Mucosa of descending colon (tissue), 3 donors: Measurements from ENCODE around the gene FBLN1. TPM values are rescaled to one million over a fixed set of nuclear protein-coding genes. Genes with fewer than 3 reads are reported as not detected.

Experiments
- ATAC-seq: fragments of 200-7000 bp; cut with Tn5 transposase; one replicate; pipeline ENCODE4 v1.9.1; 2020; ENCODE audit warnings: mild to moderate bottlenecking, moderate library complexity
- DNase-seq, 3 donors: peaks; one replicate each; pipeline ENCODE4 v3.0.0-alpha.2; 2020
- H3K36me3 ChIP-seq: fragments of 200-600 bp; one replicate; pipeline ENCODE4 v1.8.0; 2021; ENCODE audit warnings: low read depth, mild to moderate bottlenecking
- H3K4me1 ChIP-seq: fragments of 200-600 bp; one replicate; pipeline ENCODE4 v1.8.0; 2021; ENCODE audit warnings: low read depth, mild to moderate bottlenecking
- H3K4me3 ChIP-seq: fragments of 200-600 bp; one replicate; pipeline ENCODE4 v1.8.0; 2021; ENCODE audit warnings: mild to moderate bottlenecking
- H3K9me3 ChIP-seq: fragments of 200-600 bp; one replicate; pipeline ENCODE4 v1.8.0; 2021; ENCODE audit warnings: mild to moderate bottlenecking
- CTCF ChIP-seq: fragments of 200-600 bp; IDR thresholded peaks from one replicate; pipeline ENCODE4 v1.8.0; 2022; ENCODE audit warnings: antibody characterized with exemption, mild to moderate bottlenecking
- intact Hi-C, 2 donors: fragments of 100-400 bp; cut with DNase I in 1 of 2; cut with micrococcal nuclease in 1 of 2; formaldehyde crosslinking; loops; one replicate each; pipeline versions ENCODE4 v1.11.0 to v1.11.1; 2022; cut with DNase I, micrococcal nuclease
- total RNA-seq, 3 donors: library from RNA; stranded (reverse); fragmentation: NEBNext Ultra II Directional in 2 of 3; extraction: Animal tissue kit (Norgen Biotek cat#: 25700) in 2 of 3; gene quantifications; one replicate each; pipeline versions ENCODE4 v1.2.1 to v1.2.4, GENCODE V29; 2021 to 2023
- donor health status: DM: no; HTN: no; CAD: no; lungs with moderate emphysema.
- donor health status: DM: no; HTN: no; CAD: no.
- donor health status: DM: no; HTN: yes; CAD: no.

Gene FBLN1
- total RNA-seq, 3 donors from 2014 or later, result 34.1 to 198 (median 88.3) TPM

- Histone ChIP-seq H3K36me3 (no peaks in the 10 kb centered on the region), H3K4me3 (no peak overlapping the region), H3K9me3 (no peaks in the 10 kb centered on the region), H3K4me1 (no peaks in the 10 kb centered on the region)
- intact Hi-C loops, result no loop called here
- no peak for ATAC-seq
- no peak for DNase-seq
- TF ChIP-seq CTCF, result no peak
These were observed 37.0 kb upstream of the FBLN1 start for GRCh38 chr22:45465633-45466032.

GRCh38 chr22:45468872-45469271, 33.8 kb upstream of the FBLN1 start:
- ATAC-seq, result no peak
- TF ChIP-seq CTCF, result no peak
- intact Hi-C loops, result no loop called here

GRCh38 chr22:45469281-45470073, 33.2 kb upstream of the FBLN1 start:
- Histone ChIP-seq H3K36me3 (no peaks in the 10 kb centered on the region), H3K9me3 (no peaks in the 10 kb centered on the region), H3K4me1 (no peaks in the 10 kb centered on the region), H3K4me3 (no peak overlapping the region)
- intact Hi-C loops, result no loop called here
- ATAC-seq, result no peak
- no peak for TF ChIP-seq CTCF
- DNase-seq, result no peak

More at GRCh38 chr22:45468872-45469271, 33.8 kb upstream of the FBLN1 start:
- Histone ChIP-seq H3K4me1 (no peaks in the 10 kb centered on the region), H3K36me3 (no peaks in the 10 kb centered on the region), H3K9me3 (no peaks in the 10 kb centered on the region), H3K4me3 (no peak overlapping the region)
- no peak for DNase-seq

GRCh38 chr22:45470871-45471270, 31.8 kb upstream of the FBLN1 start:
- intact Hi-C loops, result no loop called here
- Histone ChIP-seq H3K9me3 (no peaks in the 10 kb centered on the region), H3K4me1 (no peaks in the 10 kb centered on the region), H3K4me3 (no peak overlapping the region), H3K36me3 (no peaks in the 10 kb centered on the region)
- ATAC-seq, result no peak
- DNase-seq, result no peak
- no peak for TF ChIP-seq CTCF

- Histone ChIP-seq H3K36me3 (no peaks in the 10 kb centered on the region), H3K9me3 (no peaks in the 10 kb centered on the region), H3K4me1 (no peaks in the 10 kb centered on the region), H3K4me3 (no peak overlapping the region)
- intact Hi-C loops, result no loop called here
- no peak for ATAC-seq
- no peak for TF ChIP-seq CTCF
- no peak for DNase-seq
These were observed 30.3 kb upstream of the FBLN1 start for GRCh38 chr22:45472426-45472825.
